ENCODE measurements around the gene ZFYVE9. TPM values are rescaled to one million over a fixed set of nuclear protein-coding genes. Genes with fewer than 3 reads are reported as not detected.

ZFYVE9 gene
- total and polyA plus RNA-seq, 9 of the 15 experiments (the other 6 are each of a cell fraction or from before 2014, with no cell fraction given): 0.52 to 14.4 (median 8.9) TPM

DNA sequence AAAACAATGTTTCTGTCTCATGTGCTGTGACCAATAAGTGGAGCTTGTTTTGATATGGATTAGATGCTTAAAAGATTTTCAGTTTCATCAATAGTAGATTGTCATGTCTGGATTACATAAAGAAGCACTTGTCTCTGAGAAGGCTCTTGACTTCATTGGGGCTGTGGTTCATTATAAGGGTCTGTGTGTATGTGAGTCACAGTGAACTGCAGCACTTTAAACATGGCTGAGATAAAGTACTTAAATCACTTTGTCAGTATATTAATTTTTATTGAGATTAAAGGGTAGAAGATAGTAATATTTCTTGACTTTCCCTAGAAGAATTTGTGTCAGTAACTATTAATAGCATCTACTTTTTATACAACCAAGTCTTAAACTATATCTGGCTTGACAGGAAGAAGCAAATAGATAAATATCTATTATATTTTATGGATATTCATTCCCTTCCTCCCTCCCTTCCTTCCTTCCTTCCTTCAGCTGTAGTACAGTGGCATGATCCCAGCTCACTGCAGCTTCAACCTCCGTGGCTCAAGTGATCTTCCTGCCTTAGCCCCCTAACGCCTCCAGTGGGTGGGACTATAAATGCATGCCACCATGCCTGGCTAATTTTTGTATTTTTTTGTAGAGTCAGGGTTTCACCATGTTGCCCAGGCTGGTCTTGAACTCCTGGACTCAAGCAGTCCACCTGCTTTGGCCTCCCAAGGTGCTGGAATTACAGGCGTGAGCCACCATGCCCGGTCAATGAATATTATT lies 48.8 kb downstream of the ZFYVE9 start:
- 53% methylated on average over 4 of the region's 4 CpGs for WGBS (ENCODE audit: insufficient coverage, low coverage, missing lambda C conversion rate)
- no peak for TF ChIP-seq FOXA1 (IDR thresholded peaks at IDR 0.05; ENCODE audit: borderline replicate concordance)
- TF ChIP-seq, protein P1, sequence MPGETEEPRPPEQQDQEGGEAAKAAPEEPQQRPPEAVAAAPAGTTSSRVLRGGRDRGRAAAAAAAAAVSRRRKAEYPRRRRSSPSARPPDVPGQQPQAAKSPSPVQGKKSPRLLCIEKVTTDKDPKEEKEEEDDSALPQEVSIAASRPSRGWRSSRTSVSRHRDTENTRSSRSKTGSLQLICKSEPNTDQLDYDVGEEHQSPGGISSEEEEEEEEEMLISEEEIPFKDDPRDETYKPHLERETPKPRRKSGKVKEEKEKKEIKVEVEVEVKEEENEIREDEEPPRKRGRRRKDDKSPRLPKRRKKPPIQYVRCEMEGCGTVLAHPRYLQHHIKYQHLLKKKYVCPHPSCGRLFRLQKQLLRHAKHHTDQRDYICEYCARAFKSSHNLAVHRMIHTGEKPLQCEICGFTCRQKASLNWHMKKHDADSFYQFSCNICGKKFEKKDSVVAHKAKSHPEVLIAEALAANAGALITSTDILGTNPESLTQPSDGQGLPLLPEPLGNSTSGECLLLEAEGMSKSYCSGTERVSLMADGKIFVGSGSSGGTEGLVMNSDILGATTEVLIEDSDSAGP (CRISPR knock-in tag; IDR thresholded peaks at IDR 0.05): no peak
- no peak for TF ChIP-seq ELK1 (CRISPR knock-in tag; IDR thresholded peaks at IDR 0.05)
- TF ChIP-seq ZBTB26 (CRISPR knock-in tag; IDR thresholded peaks at IDR 0.05): 0 out of 2 replicates have a peak, but pooled peaks have one; percentile 40
- TF ChIP-seq CTCF (IDR thresholded peaks at IDR 0.05 in 2 of 3, conservative IDR thresholded peaks at IDR 0.05 in 1 of 3; ENCODE audit: insufficient read depth in 2 of 3, low read depth in 1 of 3, low read length in 3 of 3): peak in 2 of 3 experiments; percentile 25 to 29; a peak in 1 of 6 replicates
- TF ChIP-seq ZNF584 (CRISPR knock-in tag; IDR thresholded peaks at IDR 0.05; ENCODE audit: low read depth): no peak
- no peak for TF ChIP-seq ZNF140 (CRISPR knock-in tag; IDR thresholded peaks at IDR 0.05)
- TF ChIP-seq ZNF507 (tag; conservative IDR thresholded peaks at IDR 0.05): no peak
- 0 out of 2 replicates have a peak, but pooled peaks have one; percentile 6 for TF ChIP-seq FOSL1 (tag; conservative IDR thresholded peaks at IDR 0.05)
- TF ChIP-seq FOS (IDR thresholded peaks at IDR 0.05; ENCODE audit: extremely low read depth, insufficient read length): no peak
- no peak for TF ChIP-seq EHMT2 (IDR thresholded peaks at IDR 0.05)
- TF ChIP-seq, protein P2, sequence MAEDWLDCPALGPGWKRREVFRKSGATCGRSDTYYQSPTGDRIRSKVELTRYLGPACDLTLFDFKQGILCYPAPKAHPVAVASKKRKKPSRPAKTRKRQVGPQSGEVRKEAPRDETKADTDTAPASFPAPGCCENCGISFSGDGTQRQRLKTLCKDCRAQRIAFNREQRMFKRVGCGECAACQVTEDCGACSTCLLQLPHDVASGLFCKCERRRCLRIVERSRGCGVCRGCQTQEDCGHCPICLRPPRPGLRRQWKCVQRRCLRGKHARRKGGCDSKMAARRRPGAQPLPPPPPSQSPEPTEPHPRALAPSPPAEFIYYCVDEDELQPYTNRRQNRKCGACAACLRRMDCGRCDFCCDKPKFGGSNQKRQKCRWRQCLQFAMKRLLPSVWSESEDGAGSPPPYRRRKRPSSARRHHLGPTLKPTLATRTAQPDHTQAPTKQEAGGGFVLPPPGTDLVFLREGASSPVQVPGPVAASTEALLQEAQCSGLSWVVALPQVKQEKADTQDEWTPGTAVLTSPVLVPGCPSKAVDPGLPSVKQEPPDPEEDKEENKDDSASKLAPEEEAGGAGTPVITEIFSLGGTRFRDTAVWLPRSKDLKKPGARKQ (CRISPR knock-in tag; IDR thresholded peaks at IDR 0.05): no peak
- no peak for TF ChIP-seq CTBP1 (IDR thresholded peaks at IDR 0.05; ENCODE audit: borderline replicate concordance)

More for the DNA sequence above, 48.8 kb downstream of the ZFYVE9 start:
- no peaks in the 10 kb centered on the region for H3K9me3 ChIP-seq (replicated peaks; ENCODE audit: control insufficient read depth, insufficient read depth, low read depth, low read length)
- H3K4me2 ChIP-seq (ENCODE audit: insufficient read depth, low read length): no peak overlapping the region
- H3K27me3 ChIP-seq (ENCODE audit: control insufficient read depth in 2 of 2, insufficient read depth in 2 of 2, low read length in 2 of 2): no peaks in the 10 kb centered on the region
- H3K9ac ChIP-seq (ENCODE audit: insufficient read depth in 1 of 2, low read depth in 2 of 2, low read length in 2 of 2): no peak overlapping the region
- no peak overlapping the region for H2AFZ ChIP-seq (ENCODE audit: low read depth, low read length)
- H3K27ac ChIP-seq (ENCODE audit: extremely low read depth, low read depth, low read length): no peak overlapping the region
- no peak for FAIRE-seq
- ChIA-PET CTCF (ENCODE audit: low intra/inter-chr PET ratio) (no interaction called here), POLR2A (interaction anchor here (1.1 kb wide), 1 partner anchor 25 kb away, joined by 4 read pairs; no protein-coding TSS in a partner anchor)
- peak; percentile 82 for ATAC-seq
- BruUV-seq (replicated peaks): no TSS peak
- H4K20me1 ChIP-seq (replicated peaks; ENCODE audit: control insufficient read depth, insufficient read depth, low read length): no peaks in the 10 kb centered on the region
- no peaks in the 10 kb centered on the region for H3K9me1 ChIP-seq (ENCODE audit: control insufficient read depth, insufficient read depth, low read length)
- H3K79me2 ChIP-seq (ENCODE audit: control insufficient read depth, insufficient read depth, low read length): no peaks in the 10 kb centered on the region
- H3K4me3 ChIP-seq: no peak overlapping the region
- H3K36me3 ChIP-seq (ENCODE audit: control insufficient read depth, insufficient read depth, low read length): no peaks in the 10 kb centered on the region
- in situ Hi-C loops (cut with MboI): no loop called here
- DNase-seq (ENCODE audit: extremely low read depth in 1 of 4, low spot score in 3 of 4): peak in 1 of 4 experiments; percentile 25
- peaks cover 3 to 9% of the 10 kb centered on the region in 2 experiments; a peak in 3 of 5 replicates for H3K4me1 ChIP-seq (replicated peaks in 1 of 2; ENCODE audit: control insufficient read depth in 2 of 2, insufficient read depth in 2 of 2, low read length in 2 of 2)
- intact Hi-C loops (cut with micrococcal nuclease): loop anchor here (2.0 kb wide), 1 partner anchor 14 kb away; no protein-coding TSS in a partner anchor

All from K562 (cell line).